ENCODE measurements around the gene DPP10. TPM values are rescaled to one million over a fixed set of nuclear protein-coding genes. Genes with fewer than 3 reads are reported as not detected.

DPP10 gene
- total and polyA plus RNA-seq, 2 of the 13 experiments (the other 11 are each of a cell fraction or from before 2014, with no cell fraction given): 0.95 to 1.7 TPM

DNA sequence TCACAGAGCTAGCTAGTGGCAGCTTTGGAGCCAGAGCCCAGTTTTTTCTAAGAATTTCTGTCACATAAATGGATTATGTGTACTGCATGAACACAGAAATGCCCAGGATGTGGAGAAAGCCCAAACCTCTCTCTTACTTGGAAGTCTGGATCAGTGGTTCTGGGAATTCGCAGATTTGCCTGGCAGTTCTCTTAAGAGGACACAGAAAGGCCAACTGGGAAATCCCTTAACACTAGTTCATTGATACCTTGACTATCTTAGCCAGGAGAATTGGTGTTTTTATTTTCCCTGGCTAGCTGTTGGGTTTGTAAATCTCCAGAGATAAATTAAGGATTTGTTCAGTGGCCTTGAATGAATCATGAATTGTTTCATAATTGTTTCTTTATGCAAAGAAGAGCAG, 95.3 kb downstream of the DPP10 start:
- Histone ChIP-seq H3K4me3 (replicated peaks in 1 of 3; ENCODE audit: insufficient read depth in 1 of 3, low read depth in 2 of 3, low read length in 3 of 3) (no peak overlapping the region), H3K4me2 (ENCODE audit: low read depth, low read length) (no peak overlapping the region), H2AFZ (ENCODE audit: low read length) (no peak overlapping the region), H3K9ac (ENCODE audit: insufficient read depth, low read depth, low read length) (no peak overlapping the region), H3K27ac (ENCODE audit: extremely low read length, insufficient read depth, low read length) (no peak overlapping the region), H3K9me3 (ENCODE audit: low read length) (no peaks in the 10 kb centered on the region), H3K27me3 (ENCODE audit: control insufficient read depth in 1 of 2, insufficient read depth in 2 of 2, low read length in 2 of 2) (0 out of 5 replicates have a peak, but pooled peaks cover 0 to 4% of the 10 kb centered on the region in 2 experiments), H4K20me1 (ENCODE audit: insufficient read depth, low read length) (no peaks in the 10 kb centered on the region), H3K79me2 (ENCODE audit: insufficient read depth, low read length) (no peaks in the 10 kb centered on the region), H3K4me1 (ENCODE audit: insufficient read depth, low read length) (no peaks in the 10 kb centered on the region; the same call in 1 of the 2 replicates), H3K36me3 (replicated peaks in 1 of 2; ENCODE audit: control insufficient read depth in 1 of 2, insufficient read depth in 2 of 2, low read length in 2 of 2) (no peaks in the 10 kb centered on the region)
- BruUV-seq (replicated peaks): no TSS peak
- FAIRE-seq (no peak), DNase-seq (ENCODE audit: low spot score) (no peak), ATAC-seq (no peak)
- intact Hi-C loops (cut with micrococcal nuclease; ENCODE audit: unreplicated experiment) (no loop called here), in situ Hi-C loops (cut with HindIII; ENCODE audit: extremely low pct_ligation_motif_present, low pct_unique_long_range_greater_than_20kb) (no loop called here)
- ChIA-PET POLR2A (no interaction called here), CTCF (ENCODE audit: low intra/inter-chr PET ratio, low total read pairs) (no interaction called here)
- WGBS (ENCODE audit: low lambda C conversion rate): 0% methylated on average over 1 of the region's 1 CpG
- TF ChIP-seq FOXC1 (CRISPR knock-in tag; IDR thresholded peaks at IDR 0.05; ENCODE audit: borderline replicate concordance) (no peak), ZFP41 (CRISPR knock-in tag; IDR thresholded peaks at IDR 0.05; ENCODE audit: borderline replicate concordance) (no peak), ASH2L (IDR thresholded peaks at IDR 0.05; ENCODE audit: insufficient read length, low read depth, low read length) (no peak), STAT6 (CRISPR knock-in tag; IDR thresholded peaks at IDR 0.05; ENCODE audit: borderline replicate concordance) (no peak), ZNF441 (CRISPR knock-in tag; IDR thresholded peaks at IDR 0.05; ENCODE audit: borderline replicate concordance) (no peak), JUN (CRISPR knock-in tag; IDR thresholded peaks at IDR 0.05) (no peak), ZBTB3 (CRISPR knock-in tag; IDR thresholded peaks at IDR 0.05; ENCODE audit: borderline replicate concordance, low read depth) (no peak), ZNF776 (CRISPR knock-in tag; IDR thresholded peaks at IDR 0.05) (no peak), ZNF501 (CRISPR knock-in tag; IDR thresholded peaks at IDR 0.05) (no peak), ZHX1 (CRISPR knock-in tag; IDR thresholded peaks at IDR 0.05; ENCODE audit: low read depth) (no peak), SATB2 (CRISPR knock-in tag; IDR thresholded peaks at IDR 0.05) (no peak), NONO (IDR thresholded peaks at IDR 0.05) (no peak), NONO (CRISPR knock-in tag; conservative IDR thresholded peaks at IDR 0.05) (no peak), SIX1 (CRISPR knock-in tag; IDR thresholded peaks at IDR 0.05; ENCODE audit: borderline replicate concordance) (no peak), KAT7 (CRISPR knock-in tag; IDR thresholded peaks at IDR 0.05; ENCODE audit: borderline replicate concordance) (no peak), RAD51 (IDR thresholded peaks at IDR 0.05; ENCODE audit: borderline replicate concordance) (no peak)

Measured in HepG2 (cell line).